Activated CD4-positive, alpha-beta T cell treated with anti-CD3 and anti-CD28 coated beads, Interleukin-2, amount 10 ng/mL, durations not matched to agents 7 days and 5 days (primary cell): Measurements from ENCODE around the gene SLIT1. TPM values are rescaled to one million over a fixed set of nuclear protein-coding genes. Genes with fewer than 3 reads are reported as not detected.

ENCODE experiments used
- CTCF ChIA-PET: fragments of 350-600 bp; sonication (Branson Sonifier 250); formaldehyde crosslinking; loops from one replicate; lab custom pipeline; 2021; ENCODE audit warnings: antibody characterized with exemption; lab: Charles Lee
- POLR2A ChIA-PET: fragments of 350-600 bp; sonication (Branson Sonifier 250); formaldehyde crosslinking; loops from one replicate; lab custom pipeline; 2021; ENCODE audit warnings: antibody characterized with exemption; lab: Charles Lee
- DNase-seq: peaks from one replicate; pipeline ENCODE4 v3.0.0-alpha.2; 2020
- H3K27ac Mint-ChIP-seq: one replicate; pipeline ENCODE4 v1.8.0; 2021; ENCODE audit warnings: mild to moderate bottlenecking, moderate library complexity, mixed read lengths
- H3K27me3 Mint-ChIP-seq: one replicate; pipeline ENCODE4 v1.8.0; 2021; ENCODE audit warnings: mixed read lengths
- H3K36me3 Mint-ChIP-seq: one replicate; pipeline ENCODE4 v1.8.0; 2021; ENCODE audit warnings: low read depth, mixed read lengths
- H3K4me1 Mint-ChIP-seq: one replicate; pipeline ENCODE4 v1.8.0; 2021; ENCODE audit warnings: mixed read lengths
- H3K4me3 Mint-ChIP-seq: one replicate; pipeline ENCODE4 v1.8.0; 2021; ENCODE audit warnings: mild to moderate bottlenecking, moderate library complexity, mixed read lengths
- H3K9me3 Mint-ChIP-seq: one replicate; pipeline ENCODE4 v1.8.0; 2021; ENCODE audit warnings: mixed read lengths
- total RNA-seq, 2 experiments: library from RNA; stranded (reverse); gene quantifications; one replicate each; pipeline ENCODE4 v1.2.3, GENCODE V29; 2021

SLIT1 gene
- total RNA-seq, 2 experiments from 2014 or later: 1.2 to 1.6 TPM

GRCh38 chr10:96949039-96949683, 236.6 kb downstream of the SLIT1 start:
- Mint-ChIP-seq H3K9me3 (no peaks in the 10 kb centered on the region), H3K27me3 (no peaks in the 10 kb centered on the region), H3K36me3 (peaks cover 14% of the 10 kb centered on the region), H3K27ac (no peak overlapping the region), H3K4me1 (peaks cover 14% of the 10 kb centered on the region), H3K4me3 (no peak overlapping the region)
- DNase-seq: no peak
- ChIA-PET CTCF (interaction anchor here (1.2 kb wide), 1 partner anchor 10 kb away, joined by 4 read pairs; no protein-coding TSS in a partner anchor), POLR2A (no interaction called here)

Other genes starting within 250 kb of the SLIT1 start
- gene ARHGAP19, start 106.7 kb upstream of the SLIT1 start, total RNA-seq: 10 to 100 TPM; 56.6 to 58.5 TPM
- 1 to 10 TPM; 5.8 to 6.2 TPM for gene FRAT1, start 133.3 kb upstream of the SLIT1 start, total RNA-seq
- 10 to 100 TPM in 1 of 2 experiments, 1 to 10 TPM in 1; 9.0 to 10.7 TPM for gene FRAT2, start 148.8 kb upstream of the SLIT1 start, total RNA-seq
- 10 to 100 TPM; 20.1 to 21.6 TPM for gene RRP12, start 215.4 kb upstream of the SLIT1 start, total RNA-seq
- 100 to 1,000 TPM; 380 to 406 TPM for gene PGAM1, start 240.2 kb upstream of the SLIT1 start, total RNA-seq